ENCODE results near the gene HEATR9. TPM values are rescaled to one million over a fixed set of nuclear protein-coding genes. Genes with fewer than 3 reads are reported as not detected.
A peak's percentile ranks its signal among the peaks of the same experiment; 100 is the strongest.
"Not testable (repeated sequence)": the region's sequence is repeated elsewhere in the genome, so short reads cannot be mapped to it uniquely, and the experiment has no call there.

Gene HEATR9
- polyA plus RNA-seq, 4 donors: 0.01 TPM; not detected in 3

GRCh38 chr17:35898283-35899070 is 29.8 kb upstream of the HEATR9 start:
- WGBS, 3 donors: 40 to 55% (median 41%) methylated on average over 6 of the region's 6 CpGs
- DNase-seq: peak in 1 of 2 donors; percentile 79
- no peaks in the 10 kb centered on the region for H3K9me3 ChIP-seq (ENCODE audit: control insufficient read depth in 2 of 2, insufficient read depth in 1 of 2, low read depth in 1 of 2, low read length in 1 of 2)
- H3K4me3 ChIP-seq (ENCODE audit: low read depth in 1 of 3, low read length in 3 of 3): no peak overlapping the region
- no peak for FAIRE-seq
- peak overlapping the region in 2 of 3 donors; percentile 38 to 43 for H3K27ac ChIP-seq (ENCODE audit: low read depth in 1 of 3, low read length in 2 of 3)
- H3K36me3 ChIP-seq (ENCODE audit: control insufficient read depth in 3 of 3, insufficient read depth in 2 of 3, low read depth in 1 of 3, low read length in 3 of 3): no peaks in the 10 kb centered on the region
- no peaks in the 10 kb centered on the region for H3K27me3 ChIP-seq (ENCODE audit: control insufficient read depth in 3 of 3, insufficient read depth in 3 of 3, low read length in 3 of 3)
- H3K4me1 ChIP-seq (ENCODE audit: control insufficient read depth in 3 of 3, insufficient read depth in 2 of 3, low read depth in 1 of 3, low read length in 2 of 3): peaks cover 0 to 8% (median 0%) of the 10 kb centered on the region in 3 donors

GRCh38 chr17:35897772-35898171 is 29.1 kb upstream of the HEATR9 start:
- H3K4me1 ChIP-seq (ENCODE audit: control insufficient read depth in 3 of 3, insufficient read depth in 2 of 3, low read depth in 1 of 3, low read length in 2 of 3); H3K27ac ChIP-seq (ENCODE audit: low read depth in 1 of 3, low read length in 2 of 3); DNase-seq; H3K4me3 ChIP-seq (ENCODE audit: low read depth in 1 of 3, low read length in 3 of 3); H3K27me3 ChIP-seq (ENCODE audit: control insufficient read depth in 3 of 3, insufficient read depth in 3 of 3, low read length in 3 of 3); FAIRE-seq; H3K36me3 ChIP-seq (ENCODE audit: control insufficient read depth in 3 of 3, insufficient read depth in 2 of 3, low read depth in 1 of 3, low read length in 3 of 3); H3K9me3 ChIP-seq (ENCODE audit: control insufficient read depth in 2 of 2, insufficient read depth in 1 of 2, low read depth in 1 of 2, low read length in 1 of 2): not testable (repeated sequence)
- WGBS, 3 donors: 95 to 99% (median 95%) methylated on average over 7 of the region's 7 CpGs

- peak in 1 of 2 donors; percentile 51 for DNase-seq
- FAIRE-seq: no peak
- Histone ChIP-seq H3K36me3 (ENCODE audit: control insufficient read depth in 3 of 3, insufficient read depth in 2 of 3, low read depth in 1 of 3, low read length in 3 of 3) (no peaks in the 10 kb centered on the region), H3K27me3 (ENCODE audit: control insufficient read depth in 3 of 3, insufficient read depth in 3 of 3, low read length in 3 of 3) (no peaks in the 10 kb centered on the region), H3K4me1 (ENCODE audit: control insufficient read depth in 3 of 3, insufficient read depth in 2 of 3, low read depth in 1 of 3, low read length in 2 of 3) (peaks cover 0 to 12% (median 0%) of the 10 kb centered on the region in 3 donors), H3K9me3 (ENCODE audit: control insufficient read depth in 2 of 2, insufficient read depth in 1 of 2, low read depth in 1 of 2, low read length in 1 of 2) (no peaks in the 10 kb centered on the region), H3K4me3 (ENCODE audit: low read depth in 1 of 3, low read length in 3 of 3) (no peak overlapping the region), H3K27ac (ENCODE audit: low read depth in 1 of 3, low read length in 2 of 3) (peak overlapping the region in 2 of 3 donors; percentile 1 to 73)
- 68 to 82% (median 73%) methylated on average over 14 of the region's 14 CpGs for WGBS, 3 donors
Observed at GRCh38 chr17:35895636-35896587, 27.2 kb upstream of the HEATR9 start.

- peaks cover 0 to 15% (median 9%) of the 10 kb centered on the region in 3 donors for H3K4me1 ChIP-seq (ENCODE audit: control insufficient read depth in 3 of 3, insufficient read depth in 2 of 3, low read depth in 1 of 3, low read length in 2 of 3)
- H3K27me3 ChIP-seq (ENCODE audit: control insufficient read depth in 3 of 3, insufficient read depth in 3 of 3, low read length in 3 of 3): no peaks in the 10 kb centered on the region
- H3K27ac ChIP-seq (ENCODE audit: low read depth in 1 of 3, low read length in 2 of 3): no peak overlapping the region
- FAIRE-seq (no peak), DNase-seq (no peak)
- H3K36me3 ChIP-seq (ENCODE audit: control insufficient read depth in 3 of 3, insufficient read depth in 2 of 3, low read depth in 1 of 3, low read length in 3 of 3): no peaks in the 10 kb centered on the region
- no peaks in the 10 kb centered on the region for H3K9me3 ChIP-seq (ENCODE audit: control insufficient read depth in 2 of 2, insufficient read depth in 1 of 2, low read depth in 1 of 2, low read length in 1 of 2)
- H3K4me3 ChIP-seq (ENCODE audit: low read depth in 1 of 3, low read length in 3 of 3): no peak overlapping the region
- 93 to 95% (median 94%) methylated on average over 7 of the region's 7 CpGs for WGBS, 3 donors
Observed at GRCh38 chr17:35894206-35894605, 25.5 kb upstream of the HEATR9 start.

- FAIRE-seq: no peak
Observed at GRCh38 chr17:35893751-35894150, 25.1 kb upstream of the HEATR9 start.

GRCh38 chr17:35892091-35893035 is 23.7 kb upstream of the HEATR9 start:
- 54 to 67% (median 54%) methylated on average over 6 of the region's 6 CpGs for WGBS, 3 donors

More at GRCh38 chr17:35893751-35894150, 25.1 kb upstream of the HEATR9 start:
- DNase-seq: no peak
- Histone ChIP-seq H3K4me3 (ENCODE audit: low read depth in 1 of 3, low read length in 3 of 3) (no peak overlapping the region), H3K27me3 (ENCODE audit: control insufficient read depth in 3 of 3, insufficient read depth in 3 of 3, low read length in 3 of 3) (no peaks in the 10 kb centered on the region), H3K27ac (ENCODE audit: low read depth in 1 of 3, low read length in 2 of 3) (no peak overlapping the region), H3K4me1 (ENCODE audit: control insufficient read depth in 3 of 3, insufficient read depth in 2 of 3, low read depth in 1 of 3, low read length in 2 of 3) (peaks cover 0 to 15% (median 9%) of the 10 kb centered on the region in 3 donors), H3K9me3 (ENCODE audit: control insufficient read depth in 2 of 2, insufficient read depth in 1 of 2, low read depth in 1 of 2, low read length in 1 of 2) (no peaks in the 10 kb centered on the region), H3K36me3 (ENCODE audit: control insufficient read depth in 3 of 3, insufficient read depth in 2 of 3, low read depth in 1 of 3, low read length in 3 of 3) (no peaks in the 10 kb centered on the region)
- 93 to 94% (median 93%) methylated on average over 4 of the region's 4 CpGs for WGBS, 3 donors

GRCh38 chr17:35891269-35891668 is 22.6 kb upstream of the HEATR9 start:
- peak overlapping the region in 1 of 3 donors; percentile 79 for H3K27ac ChIP-seq (ENCODE audit: low read depth in 1 of 3, low read length in 2 of 3)

More at GRCh38 chr17:35892091-35893035, 23.7 kb upstream of the HEATR9 start:
- peaks cover 0 to 15% (median 9%) of the 10 kb centered on the region in 3 donors for H3K4me1 ChIP-seq (ENCODE audit: control insufficient read depth in 3 of 3, insufficient read depth in 2 of 3, low read depth in 1 of 3, low read length in 2 of 3)
- DNase-seq (no peak), FAIRE-seq (no peak)
- no peaks in the 10 kb centered on the region for H3K27me3 ChIP-seq (ENCODE audit: control insufficient read depth in 3 of 3, insufficient read depth in 3 of 3, low read length in 3 of 3)
- H3K4me3 ChIP-seq (ENCODE audit: low read depth in 1 of 3, low read length in 3 of 3): no peak overlapping the region
- H3K27ac ChIP-seq (ENCODE audit: low read depth in 1 of 3, low read length in 2 of 3): peak overlapping the region in 1 of 3 donors; percentile 72
- no peaks in the 10 kb centered on the region for H3K36me3 ChIP-seq (ENCODE audit: control insufficient read depth in 3 of 3, insufficient read depth in 2 of 3, low read depth in 1 of 3, low read length in 3 of 3)
- H3K9me3 ChIP-seq (ENCODE audit: control insufficient read depth in 2 of 2, insufficient read depth in 1 of 2, low read depth in 1 of 2, low read length in 1 of 2): no peaks in the 10 kb centered on the region

More at GRCh38 chr17:35891269-35891668, 22.6 kb upstream of the HEATR9 start:
- Histone ChIP-seq H3K4me1 (ENCODE audit: control insufficient read depth in 3 of 3, insufficient read depth in 2 of 3, low read depth in 1 of 3, low read length in 2 of 3) (peaks cover 0 to 15% (median 9%) of the 10 kb centered on the region in 3 donors), H3K9me3 (ENCODE audit: control insufficient read depth in 2 of 2, insufficient read depth in 1 of 2, low read depth in 1 of 2, low read length in 1 of 2) (no peaks in the 10 kb centered on the region), H3K27me3 (ENCODE audit: control insufficient read depth in 3 of 3, insufficient read depth in 3 of 3, low read length in 3 of 3) (no peaks in the 10 kb centered on the region), H3K4me3 (ENCODE audit: low read depth in 1 of 3, low read length in 3 of 3) (no peak overlapping the region), H3K36me3 (ENCODE audit: control insufficient read depth in 3 of 3, insufficient read depth in 2 of 3, low read depth in 1 of 3, low read length in 3 of 3) (no peaks in the 10 kb centered on the region)
- FAIRE-seq: no peak
- DNase-seq: no peak
- WGBS, 3 donors: 63 to 85% (median 80%) methylated on average over 4 of the region's 4 CpGs

Data from small intestine (tissue), 7 donors.